ENCODE measurements around the gene ARRDC1.

The ARRDC1 gene

GRCh38 chr9:137610944-137611343 lies 5.5 kb downstream of the ARRDC1 start:
- peak overlapping the region; percentile 98 for H3K27ac ChIP-seq
- TF ChIP-seq, protein P1, sequence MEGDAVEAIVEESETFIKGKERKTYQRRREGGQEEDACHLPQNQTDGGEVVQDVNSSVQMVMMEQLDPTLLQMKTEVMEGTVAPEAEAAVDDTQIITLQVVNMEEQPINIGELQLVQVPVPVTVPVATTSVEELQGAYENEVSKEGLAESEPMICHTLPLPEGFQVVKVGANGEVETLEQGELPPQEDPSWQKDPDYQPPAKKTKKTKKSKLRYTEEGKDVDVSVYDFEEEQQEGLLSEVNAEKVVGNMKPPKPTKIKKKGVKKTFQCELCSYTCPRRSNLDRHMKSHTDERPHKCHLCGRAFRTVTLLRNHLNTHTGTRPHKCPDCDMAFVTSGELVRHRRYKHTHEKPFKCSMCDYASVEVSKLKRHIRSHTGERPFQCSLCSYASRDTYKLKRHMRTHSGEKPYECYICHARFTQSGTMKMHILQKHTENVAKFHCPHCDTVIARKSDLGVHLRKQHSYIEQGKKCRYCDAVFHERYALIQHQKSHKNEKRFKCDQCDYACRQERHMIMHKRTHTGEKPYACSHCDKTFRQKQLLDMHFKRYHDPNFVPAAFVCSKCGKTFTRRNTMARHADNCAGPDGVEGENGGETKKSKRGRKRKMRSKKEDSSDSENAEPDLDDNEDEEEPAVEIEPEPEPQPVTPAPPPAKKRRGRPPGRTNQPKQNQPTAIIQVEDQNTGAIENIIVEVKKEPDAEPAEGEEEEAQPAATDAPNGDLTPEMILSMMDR (conservative IDR thresholded peaks at IDR 0.05): no peak

- TF ChIP-seq, protein P1 (conservative IDR thresholded peaks at IDR 0.05): no peak
- peak overlapping the region; percentile 98 for H3K27ac ChIP-seq
Measured at GRCh38 chr9:137611623-137612609, 6.4 kb downstream of the ARRDC1 start.

DNA sequence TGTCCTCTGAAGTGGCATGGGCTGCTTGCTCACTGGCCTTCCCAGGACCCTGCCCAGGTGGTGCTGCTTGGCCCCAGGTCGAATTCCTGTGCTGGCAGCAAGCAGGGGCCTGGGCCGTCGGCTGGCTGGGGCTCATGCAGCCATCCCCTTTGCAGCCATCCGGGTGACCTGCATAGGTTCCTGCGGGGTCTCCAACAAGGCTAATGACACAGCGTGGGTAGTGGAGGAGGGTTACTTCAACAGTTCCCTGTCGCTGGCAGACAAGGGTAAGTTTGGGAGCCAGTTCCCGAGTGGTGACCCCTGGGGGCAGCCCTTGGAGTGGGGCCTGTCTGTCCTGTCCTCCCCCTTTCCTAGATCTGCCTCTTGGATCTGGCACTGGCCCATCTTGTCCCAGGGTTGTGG lies 7.3 kb downstream of the ARRDC1 start:
- TF ChIP-seq, protein P1 (conservative IDR thresholded peaks at IDR 0.05): no peak
- H3K27ac ChIP-seq: peak overlapping the region; percentile 98

DNA sequence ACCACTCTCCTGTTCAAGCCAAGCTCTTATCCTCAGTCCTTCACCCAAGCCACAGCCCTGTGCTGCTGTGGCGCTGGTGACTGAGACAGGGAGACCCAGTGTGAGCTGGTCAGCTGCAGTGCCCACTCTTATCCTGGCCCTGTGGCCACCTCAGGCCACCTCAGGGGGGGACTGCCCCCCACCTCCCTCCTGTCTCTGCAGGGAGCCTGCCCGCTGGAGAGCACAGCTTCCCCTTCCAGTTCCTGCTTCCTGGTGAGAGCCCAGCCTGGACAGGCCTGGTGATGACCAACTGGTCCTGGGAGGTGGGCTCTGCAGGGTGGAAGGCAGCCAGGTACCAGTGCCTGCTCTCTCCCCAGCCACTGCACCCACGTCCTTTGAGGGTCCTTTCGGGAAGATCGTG lies 7.8 kb downstream of the ARRDC1 start:
- TF ChIP-seq, protein P1 (conservative IDR thresholded peaks at IDR 0.05): no peak

GRCh38 chr9:137613738-137614523 lies 8.4 kb downstream of the ARRDC1 start:
- peak overlapping the region; percentile 98 for H3K27ac ChIP-seq
- TF ChIP-seq, protein P1 (conservative IDR thresholded peaks at IDR 0.05): no peak

More for the DNA sequence above, 7.8 kb downstream of the ARRDC1 start:
- peak overlapping the region; percentile 98 for H3K27ac ChIP-seq

- peak overlapping the region; percentile 98 for H3K27ac ChIP-seq
- TF ChIP-seq, protein P1 (conservative IDR thresholded peaks at IDR 0.05): peak; percentile 24; the same call in 1 of the 2 replicates
Measured at GRCh38 chr9:137614631-137615386, 9.3 kb downstream of the ARRDC1 start.

All from VCaP (cell line).